ENCODE results near the gene GRIN1. TPM values are rescaled to one million over a fixed set of nuclear protein-coding genes. Genes with fewer than 3 reads are reported as not detected.

Gene GRIN1
- total and polyA plus RNA-seq, 12 donors = not detected

- 83 to 84% methylated on average over 21 of the region's 21 CpGs for WGBS, 2 donors
- TF ChIP-seq, protein P1, sequence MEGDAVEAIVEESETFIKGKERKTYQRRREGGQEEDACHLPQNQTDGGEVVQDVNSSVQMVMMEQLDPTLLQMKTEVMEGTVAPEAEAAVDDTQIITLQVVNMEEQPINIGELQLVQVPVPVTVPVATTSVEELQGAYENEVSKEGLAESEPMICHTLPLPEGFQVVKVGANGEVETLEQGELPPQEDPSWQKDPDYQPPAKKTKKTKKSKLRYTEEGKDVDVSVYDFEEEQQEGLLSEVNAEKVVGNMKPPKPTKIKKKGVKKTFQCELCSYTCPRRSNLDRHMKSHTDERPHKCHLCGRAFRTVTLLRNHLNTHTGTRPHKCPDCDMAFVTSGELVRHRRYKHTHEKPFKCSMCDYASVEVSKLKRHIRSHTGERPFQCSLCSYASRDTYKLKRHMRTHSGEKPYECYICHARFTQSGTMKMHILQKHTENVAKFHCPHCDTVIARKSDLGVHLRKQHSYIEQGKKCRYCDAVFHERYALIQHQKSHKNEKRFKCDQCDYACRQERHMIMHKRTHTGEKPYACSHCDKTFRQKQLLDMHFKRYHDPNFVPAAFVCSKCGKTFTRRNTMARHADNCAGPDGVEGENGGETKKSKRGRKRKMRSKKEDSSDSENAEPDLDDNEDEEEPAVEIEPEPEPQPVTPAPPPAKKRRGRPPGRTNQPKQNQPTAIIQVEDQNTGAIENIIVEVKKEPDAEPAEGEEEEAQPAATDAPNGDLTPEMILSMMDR (IDR thresholded peaks at IDR 0.05) = no peak
Measured at GRCh38 chr9:137212520-137212919, 73.6 kb downstream of the GRIN1 start.

DNA sequence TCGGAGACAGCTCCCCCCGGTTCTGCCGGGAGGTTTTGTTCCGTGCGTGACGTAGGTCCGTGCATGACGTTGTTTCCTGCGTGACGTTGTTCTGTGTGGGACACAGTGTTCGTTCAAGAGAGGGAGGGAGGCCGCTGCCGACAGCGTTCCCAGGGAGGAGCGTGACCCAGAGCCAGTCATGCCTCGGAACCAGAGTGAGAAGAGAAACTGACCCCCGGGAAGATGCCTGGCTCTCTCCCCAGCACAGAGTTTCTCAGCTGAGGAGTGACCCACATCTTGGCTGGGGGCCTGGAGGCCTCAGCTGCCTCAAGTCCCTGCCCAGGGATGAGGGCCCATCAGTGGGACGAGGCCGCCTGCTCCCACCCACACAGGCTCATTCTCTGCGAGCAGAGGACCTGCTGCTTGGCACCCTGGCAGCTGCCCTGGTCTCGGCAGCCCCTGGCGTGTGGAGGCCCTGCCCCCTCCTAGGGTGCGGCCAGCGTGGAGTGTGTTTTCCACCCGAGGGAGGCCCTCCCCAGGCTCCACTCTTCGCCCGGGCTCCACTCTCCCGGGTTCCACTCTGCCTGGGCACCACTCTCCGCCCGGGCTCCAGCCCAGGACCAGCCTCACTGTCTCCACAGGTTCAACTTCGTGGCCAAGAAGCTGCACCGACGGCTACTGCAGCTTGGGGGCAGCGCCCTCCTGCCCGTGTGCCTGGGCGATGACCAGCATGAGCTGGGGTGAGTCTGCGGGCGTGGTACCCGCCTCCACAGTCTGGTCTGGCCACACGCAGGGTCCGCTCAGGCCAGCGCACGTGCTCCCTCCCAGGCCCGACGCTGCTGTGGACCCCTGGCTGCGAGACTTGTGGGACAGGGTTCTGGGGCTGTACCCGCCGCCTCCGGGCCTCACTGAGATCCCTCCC lies 74.5 kb downstream of the GRIN1 start:
- intact Hi-C loops (cut with DNase I) = no loop called here
- peaks cover 0 to 52% (median 0%) of the 10 kb centered on the region in 9 donors for H3K36me3 ChIP-seq
- no peaks in the 10 kb centered on the region for H3K9me3 ChIP-seq
- ATAC-seq = no peak
- no peak overlapping the region for H3K27ac ChIP-seq
- WGBS, 2 donors = 91% methylated on average over 49 of the region's 49 CpGs
- H3K27me3 ChIP-seq = no peaks in the 10 kb centered on the region
- TF ChIP-seq, protein P1 (IDR thresholded peaks at IDR 0.05) = peak in 1 of 9 donors; percentile 5
- DNase-seq = no peak
- H3K4me3 ChIP-seq = no peak overlapping the region
- H3K4me1 ChIP-seq = peaks cover 4 to 17% (median 12%) of the 10 kb centered on the region in 9 donors

More at GRCh38 chr9:137212520-137212919, 73.6 kb downstream of the GRIN1 start:
- DNase-seq = no peak
- H3K9me3 ChIP-seq = no peaks in the 10 kb centered on the region
- intact Hi-C loops (cut with DNase I) = no loop called here
- no peak for ATAC-seq
- no peak overlapping the region for H3K27ac ChIP-seq
- no peaks in the 10 kb centered on the region for H3K27me3 ChIP-seq
- peaks cover 0 to 52% (median 0%) of the 10 kb centered on the region in 9 donors for H3K36me3 ChIP-seq
- no peak overlapping the region for H3K4me3 ChIP-seq
- peaks cover 0 to 9% (median 5%) of the 10 kb centered on the region in 9 donors for H3K4me1 ChIP-seq

DNA sequence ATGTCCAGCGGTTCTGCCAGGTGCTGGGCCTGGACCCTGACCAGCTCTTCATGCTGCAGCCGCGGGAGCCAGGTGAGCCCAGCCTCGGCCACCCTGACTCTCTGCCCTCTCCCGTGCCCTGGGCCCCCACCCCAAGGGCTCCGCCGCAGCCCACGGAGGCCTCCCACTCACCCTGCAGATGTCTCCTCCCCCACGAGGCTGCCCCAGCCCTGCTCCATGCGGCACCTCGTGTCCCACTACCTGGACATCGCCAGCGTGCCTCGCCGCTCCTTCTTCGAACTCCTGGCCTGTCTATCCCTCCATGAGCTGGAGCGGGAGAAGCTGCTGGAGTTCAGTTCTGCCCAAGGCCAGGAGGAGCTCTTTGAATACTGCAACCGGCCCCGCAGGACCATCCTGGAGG lies 75.7 kb downstream of the GRIN1 start:
- TF ChIP-seq, protein P1 (IDR thresholded peaks at IDR 0.05) = no peak
- Histone ChIP-seq H3K27me3 (no peaks in the 10 kb centered on the region), H3K27ac (no peak overlapping the region), H3K4me1 (peaks cover 10 to 28% (median 19%) of the 10 kb centered on the region in 9 donors), H3K4me3 (no peak overlapping the region), H3K36me3 (peaks cover 0 to 41% (median 0%) of the 10 kb centered on the region in 9 donors), H3K9me3 (no peaks in the 10 kb centered on the region)
- intact Hi-C loops (cut with DNase I) = no loop called here
- no peak for ATAC-seq
- WGBS, 2 donors = 94% methylated on average over 18 to 19 of the region's 19 CpGs
- no peak for DNase-seq

GRCh38 chr9:137215196-137215986 lies 76.4 kb downstream of the GRIN1 start:
- Histone ChIP-seq H3K4me1 (peaks cover 10 to 28% (median 19%) of the 10 kb centered on the region in 9 donors), H3K36me3 (peaks cover 0 to 35% (median 0%) of the 10 kb centered on the region in 9 donors), H3K27me3 (no peaks in the 10 kb centered on the region), H3K27ac (no peak overlapping the region), H3K9me3 (no peaks in the 10 kb centered on the region), H3K4me3 (no peak overlapping the region)
- TF ChIP-seq, protein P1 (IDR thresholded peaks at IDR 0.05) = no peak
- intact Hi-C loops (cut with DNase I) = no loop called here
- 94 to 97% methylated on average over 22 of the region's 22 CpGs for WGBS, 2 donors
- no peak for ATAC-seq
- no peak for DNase-seq
